GM21619 (cell line): ENCODE results near the gene GALNT16.

Experiments used
- ATAC-seq: cut with Tn5 transposase; IDR thresholded peaks from one replicate; pipeline ENCODE4 v1.9.1; 2021; ENCODE audit not compliant: unreplicated experiment

Gene GALNT16

DNA sequence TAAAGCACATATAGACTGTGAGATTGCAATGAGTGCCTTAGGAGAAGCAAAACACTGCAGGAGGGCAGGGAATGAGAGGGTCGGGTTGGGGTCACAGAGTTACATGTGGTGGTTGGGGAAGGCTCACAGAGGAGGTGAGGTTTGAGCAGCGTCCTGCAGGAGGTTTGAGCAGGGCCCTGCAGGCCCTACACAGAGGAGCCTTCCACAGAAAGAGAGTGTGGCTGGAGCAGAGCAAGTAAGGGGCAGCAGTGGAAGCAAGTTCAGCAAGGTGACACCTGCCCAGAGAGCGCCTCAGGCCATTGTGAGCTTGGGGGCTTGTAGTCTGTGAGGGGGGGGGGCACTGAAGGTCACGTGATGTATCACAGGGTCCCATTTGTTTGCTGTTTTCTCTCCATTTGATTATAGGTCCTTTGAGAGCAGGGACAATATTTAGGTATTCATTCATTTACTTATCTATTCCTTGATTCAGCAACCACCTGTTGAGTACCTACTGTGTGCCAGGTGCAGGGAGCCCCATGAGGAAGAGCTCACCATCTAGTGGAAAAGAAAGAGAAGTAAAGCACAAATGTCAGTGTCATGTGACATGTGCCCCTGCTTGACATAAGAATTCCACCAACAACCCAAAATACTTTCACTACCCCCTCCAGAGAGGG is 56.6 kb downstream of the GALNT16 start:
- no peak for ATAC-seq

DNA sequence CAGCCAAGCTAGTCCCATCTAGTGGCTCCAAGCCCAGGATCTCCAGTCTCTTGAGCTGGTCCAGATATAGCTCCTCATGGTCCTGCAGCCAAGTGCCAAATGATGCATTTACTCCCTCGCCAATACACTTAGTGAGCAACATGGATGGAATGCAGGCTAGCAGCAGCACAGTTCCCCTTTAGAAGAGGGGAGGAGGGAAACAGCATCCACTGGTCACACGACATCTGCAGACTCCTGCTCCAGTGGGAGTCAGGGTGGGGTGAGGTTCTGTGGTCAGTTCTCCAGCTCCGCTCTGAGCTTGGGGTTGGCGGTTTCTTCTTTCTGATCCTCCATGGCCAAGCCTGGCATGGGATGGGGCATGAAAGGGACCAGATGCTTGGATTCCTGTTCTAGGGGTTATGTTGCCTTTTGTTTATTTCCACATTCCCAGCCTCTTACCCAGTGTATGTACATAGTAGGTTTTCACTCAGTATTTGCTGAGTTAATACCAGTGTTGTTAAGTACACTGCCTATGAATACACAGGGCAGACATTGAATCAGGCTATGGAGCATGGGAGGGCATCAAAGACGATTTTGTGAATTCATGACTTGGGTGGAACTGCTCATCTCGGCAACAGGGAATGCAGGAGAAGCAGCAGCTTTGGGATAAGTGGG is 57.3 kb downstream of the GALNT16 start:
- no peak for ATAC-seq

DNA sequence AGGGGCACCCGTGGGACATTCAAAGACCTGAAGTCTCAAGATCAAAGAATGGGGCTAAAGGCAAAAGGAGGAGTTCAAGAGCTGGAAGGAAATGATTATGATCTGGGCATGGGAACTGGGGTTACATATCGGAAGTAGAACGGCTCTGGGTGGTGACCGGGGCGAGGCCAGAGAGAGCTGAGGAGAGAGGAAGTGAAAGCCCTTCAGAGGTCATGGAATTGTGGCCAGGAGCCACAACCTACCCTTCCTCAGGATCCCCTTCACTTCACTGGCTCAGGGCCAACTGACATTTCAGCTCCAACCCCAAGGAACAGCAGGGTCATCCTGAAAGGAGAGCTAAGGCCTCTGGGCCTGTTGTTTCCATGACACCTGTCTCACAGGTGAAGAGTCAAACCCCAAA is 57.8 kb downstream of the GALNT16 start:
- ATAC-seq = no peak

DNA sequence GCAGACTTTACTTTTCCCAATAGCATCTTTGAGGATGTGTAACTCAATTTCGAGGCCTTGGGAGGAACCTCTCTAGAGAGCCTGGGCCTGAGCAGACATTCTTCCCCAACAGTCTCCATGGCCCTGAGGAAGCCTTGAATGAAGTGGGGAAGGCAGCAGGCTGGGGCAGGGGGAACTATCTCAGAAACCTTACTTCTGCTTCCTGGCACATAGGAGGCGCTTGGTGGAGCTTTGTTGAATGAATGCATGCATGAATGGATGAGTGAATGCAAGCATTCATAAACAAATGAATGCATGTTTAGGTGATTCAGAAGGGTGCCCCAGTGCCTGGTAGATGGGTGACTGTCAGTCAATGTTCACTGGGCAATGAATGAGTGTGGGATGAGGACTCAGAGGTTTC is 58.3 kb downstream of the GALNT16 start:
- ATAC-seq = no peak

DNA sequence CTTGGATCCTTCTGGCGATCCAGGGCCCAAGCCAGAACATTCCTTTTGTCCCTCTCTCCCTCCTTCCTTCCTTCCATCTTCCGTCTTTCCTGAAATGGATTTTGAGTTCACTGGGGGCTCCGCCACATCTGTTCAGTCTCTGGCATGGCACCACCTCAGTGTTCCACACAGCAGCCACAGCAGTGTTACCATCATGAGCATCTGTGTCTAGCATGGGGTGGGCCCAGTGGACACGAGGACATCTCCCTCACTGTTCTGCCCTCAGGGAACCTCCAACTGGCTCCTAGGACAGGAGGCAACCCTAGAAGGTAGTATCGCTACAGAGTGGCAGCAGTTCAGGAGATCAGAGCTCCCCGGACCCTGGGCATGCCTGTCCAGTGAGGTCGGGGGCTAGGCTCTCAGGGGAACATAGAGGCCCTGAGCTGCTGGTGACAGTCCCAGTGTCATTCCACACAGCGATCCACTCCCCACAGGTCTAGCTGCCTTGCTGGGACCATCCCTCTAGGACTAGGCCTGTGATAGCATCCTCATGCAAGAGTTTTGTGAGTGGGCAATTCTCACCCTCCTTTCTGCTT is 59.0 kb downstream of the GALNT16 start:
- ATAC-seq = no peak

DNA sequence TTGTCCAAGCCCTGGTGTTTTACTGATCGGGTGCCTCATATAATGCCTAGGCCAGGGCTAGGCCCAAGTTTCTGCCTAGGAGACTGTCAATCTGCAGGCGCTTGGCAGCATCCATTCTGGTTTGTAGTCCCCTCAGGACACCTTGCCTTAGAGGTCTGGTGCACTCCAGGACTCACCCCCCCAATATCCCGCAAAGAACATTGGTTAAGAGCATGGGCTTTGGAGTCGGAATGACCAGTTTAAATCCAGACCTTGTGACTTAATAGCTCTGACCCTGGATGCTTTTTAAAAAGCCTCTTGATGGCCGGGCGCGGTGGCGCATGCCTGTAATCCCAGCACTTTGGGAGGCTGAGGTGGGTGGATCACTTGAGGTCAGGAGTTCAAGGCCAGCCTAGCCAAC is 60.0 kb downstream of the GALNT16 start:
- no peak for ATAC-seq

DNA sequence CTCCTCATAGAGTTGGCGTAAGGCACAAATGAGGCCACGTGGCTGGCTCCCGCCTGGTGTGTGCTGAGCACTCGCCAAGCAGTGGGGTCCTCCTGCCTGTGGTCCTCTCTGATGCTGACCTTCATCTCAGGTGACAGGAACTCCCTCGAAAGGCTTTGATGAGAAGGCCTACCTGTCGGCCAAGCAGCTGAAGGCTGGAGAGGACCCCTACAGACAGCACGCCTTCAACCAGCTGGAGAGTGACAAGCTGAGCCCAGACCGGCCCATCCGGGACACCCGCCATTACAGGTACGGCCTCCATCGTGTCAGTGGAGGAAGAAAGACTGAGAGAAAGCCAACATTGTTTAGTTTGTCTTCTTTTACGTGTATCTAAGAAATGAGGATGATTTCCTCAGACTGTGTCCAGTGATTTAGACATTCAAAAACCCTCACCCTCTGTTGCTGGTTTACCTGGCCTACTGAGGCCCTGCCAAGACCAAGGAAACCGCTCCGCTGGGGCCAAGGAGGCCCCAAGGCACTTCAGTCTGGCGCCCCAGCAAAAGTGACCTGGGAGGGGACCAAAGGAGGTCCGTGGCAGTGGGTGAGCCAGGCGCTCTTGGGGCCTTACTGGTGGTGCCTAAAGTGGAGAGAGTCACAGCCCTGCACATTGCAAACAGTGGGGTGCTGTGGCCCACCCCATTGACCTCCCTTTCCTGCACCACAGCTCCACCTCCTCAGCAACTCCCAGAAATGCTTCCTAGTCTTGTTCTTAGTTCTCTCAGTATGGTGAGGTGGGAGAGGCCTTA is 60.8 kb downstream of the GALNT16 start:
- ATAC-seq = no peak

DNA sequence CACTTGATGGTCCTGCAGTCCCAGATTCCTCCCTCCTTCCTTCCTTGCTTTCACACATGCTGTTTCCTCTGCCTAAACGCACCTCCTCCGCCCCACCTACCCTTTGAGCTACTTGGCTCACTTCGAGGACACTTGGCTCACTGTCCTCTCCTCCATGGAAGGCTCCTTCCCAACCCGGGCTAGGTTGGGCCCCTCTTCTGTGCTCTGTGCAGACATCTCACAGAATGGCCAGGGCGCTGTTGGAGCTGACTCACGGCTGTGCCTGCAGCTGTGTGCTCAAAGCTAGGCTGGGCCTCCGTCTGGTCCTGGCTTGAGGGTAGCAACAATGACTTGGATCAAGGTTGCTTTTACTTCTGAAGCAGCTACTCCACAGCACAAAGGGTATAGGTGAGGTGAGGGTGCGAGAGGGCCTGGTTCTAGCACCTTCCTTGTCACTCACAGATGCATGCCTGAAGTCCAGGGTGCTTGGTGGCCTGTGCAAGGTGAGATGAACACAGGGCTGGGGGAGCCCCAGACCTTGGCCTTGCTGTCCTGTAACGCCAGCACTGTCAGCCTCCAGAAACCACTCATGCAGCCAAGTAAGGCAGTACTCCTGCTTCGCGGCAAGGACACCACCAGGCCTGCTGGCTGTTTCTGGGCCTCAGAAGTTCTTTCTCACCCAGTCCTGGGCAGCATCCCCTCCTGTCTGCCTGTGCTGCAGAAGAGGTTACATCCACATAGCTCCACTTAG is 61.8 kb downstream of the GALNT16 start:
- no peak for ATAC-seq

DNA sequence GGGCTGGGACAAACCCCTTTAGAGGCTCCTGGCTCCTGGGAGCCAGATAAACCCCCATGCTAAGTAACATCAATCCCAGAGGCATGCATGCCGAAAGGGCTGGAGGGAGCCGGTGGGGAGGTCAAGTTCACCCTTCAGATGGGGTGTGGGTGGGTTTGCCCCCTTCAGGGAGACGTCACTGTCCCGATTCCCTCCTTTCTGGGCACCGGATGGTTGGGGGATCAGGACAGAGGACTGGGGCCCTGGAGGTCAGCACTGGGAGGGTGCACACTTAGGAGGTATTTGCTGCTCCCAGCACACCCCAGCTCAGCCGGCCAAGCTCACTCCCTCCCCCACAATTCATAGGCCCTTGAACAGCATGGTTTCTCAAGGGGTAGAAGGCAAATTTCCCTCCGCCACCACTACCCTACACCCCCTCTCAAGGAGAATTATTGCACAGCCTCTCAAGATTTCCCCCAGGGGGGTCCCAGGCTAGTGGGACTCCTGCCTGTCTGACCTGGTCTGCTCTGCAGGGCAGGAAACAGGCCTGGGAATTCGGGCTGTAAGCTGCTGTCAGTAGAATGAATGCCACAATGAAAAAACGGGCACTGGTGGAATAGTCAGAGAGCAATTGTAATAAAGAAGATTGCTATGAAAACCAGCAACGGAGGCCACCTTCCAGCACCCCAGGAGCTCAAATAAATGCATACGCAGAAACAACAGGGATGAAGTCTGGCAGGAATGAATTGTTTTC is 63.5 kb downstream of the GALNT16 start:
- ATAC-seq = no peak

DNA sequence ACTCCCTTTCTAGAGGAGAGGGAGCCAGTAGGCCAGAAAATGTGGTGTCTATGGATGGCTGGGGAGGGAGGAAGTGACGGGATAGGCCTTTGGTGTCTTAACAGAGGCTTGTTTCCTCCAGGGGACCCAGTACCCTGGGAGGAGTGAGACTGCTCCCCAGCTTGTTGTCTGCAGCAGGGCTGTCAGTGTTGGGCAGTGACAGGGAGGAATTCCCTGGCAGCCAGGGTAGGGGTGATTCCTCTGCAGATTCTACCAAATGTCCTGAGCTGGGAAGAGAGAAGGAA is 64.0 kb downstream of the GALNT16 start:
- no peak for ATAC-seq

DNA sequence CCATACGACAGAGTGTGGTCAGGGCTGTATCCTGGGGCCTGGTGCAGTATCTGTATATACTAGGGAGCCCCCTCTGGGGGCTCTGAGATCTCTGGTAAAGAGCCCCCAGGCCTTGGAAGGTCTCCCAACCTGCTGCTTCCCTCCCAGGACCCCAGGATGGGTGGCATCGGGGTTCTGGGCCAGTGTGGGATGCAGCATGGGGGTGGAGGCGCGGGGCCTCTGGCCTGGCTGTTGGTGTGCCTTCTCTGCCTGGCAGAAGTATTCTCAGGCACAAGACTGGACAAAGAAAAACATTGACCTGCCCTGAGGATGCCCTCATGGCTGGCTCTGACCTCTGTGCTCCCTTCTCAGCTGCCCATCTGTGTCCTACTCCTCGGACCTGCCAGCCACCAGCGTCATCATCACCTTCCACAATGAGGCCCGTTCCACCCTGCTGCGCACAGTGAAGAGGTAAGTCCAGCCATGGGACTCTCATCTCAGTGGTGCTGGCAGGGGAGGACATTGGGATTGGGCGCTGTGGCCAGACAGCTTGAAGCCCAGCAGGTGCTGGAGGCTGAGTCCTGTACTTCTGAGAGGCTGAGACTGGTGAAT is 64.5 kb downstream of the GALNT16 start:
- no peak for ATAC-seq

DNA sequence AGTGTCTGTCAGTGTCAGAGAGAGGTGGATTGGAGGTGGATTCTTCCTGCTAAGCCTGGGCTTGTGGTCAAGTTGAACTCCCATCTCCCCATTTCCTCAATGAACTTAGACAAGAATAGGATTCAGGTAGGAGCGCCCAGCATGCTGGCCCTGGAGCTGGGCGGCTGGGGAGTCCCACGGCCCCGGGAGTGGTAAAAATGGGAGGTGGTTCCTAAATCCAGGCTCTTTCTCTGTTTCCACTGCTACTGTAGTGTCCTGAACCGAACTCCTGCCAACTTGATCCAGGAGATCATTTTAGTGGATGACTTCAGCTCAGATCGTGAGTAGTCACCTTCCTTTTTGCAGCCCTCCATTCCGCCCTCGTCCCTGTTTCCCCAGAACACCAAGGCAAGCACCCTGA is 65.1 kb downstream of the GALNT16 start:
- no peak for ATAC-seq

DNA sequence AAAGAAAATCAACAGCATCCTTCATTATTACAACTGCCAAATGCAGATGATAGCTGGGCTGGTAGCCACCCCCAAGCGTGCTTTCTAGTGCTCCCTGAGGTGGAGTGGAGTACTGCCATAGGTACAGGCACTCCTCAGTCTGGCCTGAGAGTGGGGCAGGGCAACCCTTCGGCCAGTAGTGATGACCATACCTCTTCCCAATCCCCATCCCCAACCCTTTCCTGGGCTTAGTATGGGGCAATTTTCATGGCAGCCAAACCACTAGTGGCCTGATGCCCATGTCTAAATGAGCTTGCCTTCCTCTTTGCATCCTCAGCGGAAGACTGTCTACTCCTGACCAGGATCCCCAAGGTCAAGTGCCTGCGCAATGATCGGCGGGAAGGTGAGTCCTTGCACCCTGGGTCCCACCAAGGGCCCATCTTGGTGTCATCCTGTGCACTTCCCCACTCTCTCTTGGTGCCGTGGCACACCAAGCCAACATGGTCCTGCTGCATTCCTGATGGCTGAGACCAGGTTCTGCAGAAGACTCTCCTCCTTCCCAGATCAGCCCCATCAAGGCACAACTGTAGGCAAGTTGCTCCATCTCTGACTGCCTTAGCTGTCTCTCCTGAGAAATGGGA is 65.8 kb downstream of the GALNT16 start:
- ATAC-seq = no peak

DNA sequence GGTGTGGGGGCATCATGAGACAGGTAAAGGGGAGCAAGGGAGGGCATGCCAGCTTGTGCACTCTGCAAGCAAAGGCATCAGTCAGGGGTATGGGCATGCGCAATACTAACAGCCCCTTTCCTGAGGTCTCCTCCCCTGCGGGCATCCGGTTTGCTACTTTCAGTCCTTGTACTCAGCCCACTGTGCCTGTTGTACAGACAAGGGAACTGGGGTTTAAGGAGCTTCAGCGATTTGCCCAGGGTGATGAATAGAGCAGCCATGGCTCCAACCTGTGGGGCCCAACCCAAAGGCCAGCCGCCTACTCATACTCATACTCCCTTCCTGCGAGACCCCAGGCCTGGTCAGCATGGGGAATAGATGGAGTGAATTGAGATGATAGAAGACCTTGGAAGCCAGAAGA is 66.7 kb downstream of the GALNT16 start:
- no peak for ATAC-seq

DNA sequence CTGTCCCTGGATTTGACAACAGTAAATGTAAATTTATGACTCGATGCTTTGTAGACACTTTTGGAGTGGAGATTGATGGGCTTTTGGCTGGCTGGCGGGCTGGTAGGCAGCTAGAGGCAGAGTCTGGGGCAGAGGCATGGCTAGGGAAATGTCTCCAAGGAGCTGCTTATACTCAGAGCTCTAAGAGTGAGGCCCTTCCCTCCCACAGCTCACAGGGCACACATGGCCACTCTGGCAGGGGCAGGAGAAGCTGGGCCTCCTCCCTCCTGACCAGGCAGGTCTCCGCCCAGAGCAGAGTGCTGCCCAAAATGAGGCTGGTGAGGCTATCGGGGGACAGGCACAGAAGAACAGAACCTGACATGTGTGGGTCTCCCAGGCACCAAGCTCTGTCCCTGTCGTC is 67.5 kb downstream of the GALNT16 start:
- no peak for ATAC-seq

DNA sequence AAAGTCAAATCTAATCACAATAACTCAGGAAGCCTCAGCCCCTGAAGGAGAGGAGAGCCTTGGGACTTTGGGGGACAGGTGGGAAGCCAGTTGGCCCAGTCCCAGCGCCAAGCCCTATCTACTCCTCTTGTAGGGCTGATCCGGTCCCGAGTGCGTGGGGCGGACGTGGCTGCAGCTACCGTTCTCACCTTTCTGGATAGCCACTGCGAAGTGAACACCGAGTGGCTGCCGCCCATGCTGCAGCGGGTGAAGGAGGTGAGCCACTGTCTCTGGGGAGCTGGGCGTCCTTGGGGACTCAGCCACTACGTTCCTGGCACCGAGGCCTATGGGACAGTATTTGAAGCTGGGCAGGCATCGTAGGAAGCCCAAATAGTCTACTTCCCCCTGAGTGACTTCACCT is 68.4 kb downstream of the GALNT16 start:
- ATAC-seq = no peak

DNA sequence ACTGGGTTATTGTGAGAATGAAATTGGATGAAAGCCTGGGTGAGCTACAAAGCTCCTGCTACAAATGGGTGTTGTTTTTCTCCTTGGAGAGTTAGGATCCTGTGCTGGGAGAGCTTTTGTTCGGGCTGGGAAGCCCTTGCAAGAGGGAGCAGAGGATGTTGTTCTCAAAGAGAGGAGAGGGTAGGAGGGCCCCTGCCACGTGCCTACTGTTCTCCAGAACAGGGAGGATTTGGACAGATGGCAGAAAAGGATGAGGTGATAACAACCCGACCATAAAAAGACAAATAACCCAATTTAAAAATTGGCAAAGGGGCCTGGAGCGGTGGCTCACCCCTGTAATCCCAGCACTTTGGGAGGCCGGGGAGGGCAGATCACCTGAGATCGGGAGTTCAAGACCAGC is 68.8 kb downstream of the GALNT16 start:
- ATAC-seq = no peak

DNA sequence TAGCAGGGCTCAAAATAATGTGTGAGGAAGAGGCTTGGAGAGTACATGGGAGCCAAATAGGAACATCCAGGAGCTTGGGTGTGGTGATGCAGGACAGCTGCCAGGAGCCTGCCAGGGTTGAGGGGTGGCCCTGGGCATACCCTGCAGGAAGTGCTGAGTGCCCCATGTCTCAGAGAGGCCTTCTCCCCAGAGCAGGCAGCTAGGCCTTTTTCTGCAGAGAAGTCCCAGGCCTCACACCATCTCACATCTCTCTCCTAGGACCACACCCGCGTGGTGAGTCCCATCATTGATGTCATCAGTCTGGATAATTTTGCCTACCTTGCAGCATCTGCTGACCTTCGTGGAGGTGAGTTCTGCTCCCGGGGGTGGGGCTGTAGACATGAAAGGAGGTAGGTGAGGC is 71.2 kb downstream of the GALNT16 start:
- no peak for ATAC-seq

DNA sequence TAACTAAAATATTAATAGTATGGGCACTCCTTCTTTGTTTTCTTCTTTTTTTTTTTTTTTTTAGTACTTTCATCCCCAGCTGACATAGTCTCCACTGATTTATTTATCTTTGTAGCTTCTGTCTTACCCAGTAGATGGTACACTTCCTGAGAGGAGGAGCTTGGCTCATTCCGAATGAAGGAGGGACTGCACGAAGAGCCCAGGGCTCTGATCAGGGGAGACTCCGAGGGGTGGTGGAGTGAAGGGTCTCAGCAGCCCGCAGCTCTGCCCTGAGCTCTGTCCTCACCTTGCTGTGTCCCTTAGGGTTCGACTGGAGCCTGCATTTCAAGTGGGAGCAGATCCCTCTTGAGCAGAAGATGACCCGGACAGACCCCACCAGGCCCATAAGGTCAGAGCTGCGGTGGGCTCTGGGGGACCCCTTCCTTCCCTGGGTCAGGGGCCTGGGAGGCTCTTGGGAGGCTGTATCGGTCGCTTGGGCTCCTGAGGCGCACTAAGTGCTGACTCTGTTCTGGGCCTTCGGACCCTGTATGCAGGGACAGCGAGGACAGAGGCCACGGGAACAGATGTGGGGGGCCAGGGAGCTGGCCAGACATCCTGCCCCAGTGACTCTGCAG is 72.9 kb downstream of the GALNT16 start:
- no peak for ATAC-seq
